ENCODE measurements around the gene HOTAIR.

HOTAIR gene

DNA sequence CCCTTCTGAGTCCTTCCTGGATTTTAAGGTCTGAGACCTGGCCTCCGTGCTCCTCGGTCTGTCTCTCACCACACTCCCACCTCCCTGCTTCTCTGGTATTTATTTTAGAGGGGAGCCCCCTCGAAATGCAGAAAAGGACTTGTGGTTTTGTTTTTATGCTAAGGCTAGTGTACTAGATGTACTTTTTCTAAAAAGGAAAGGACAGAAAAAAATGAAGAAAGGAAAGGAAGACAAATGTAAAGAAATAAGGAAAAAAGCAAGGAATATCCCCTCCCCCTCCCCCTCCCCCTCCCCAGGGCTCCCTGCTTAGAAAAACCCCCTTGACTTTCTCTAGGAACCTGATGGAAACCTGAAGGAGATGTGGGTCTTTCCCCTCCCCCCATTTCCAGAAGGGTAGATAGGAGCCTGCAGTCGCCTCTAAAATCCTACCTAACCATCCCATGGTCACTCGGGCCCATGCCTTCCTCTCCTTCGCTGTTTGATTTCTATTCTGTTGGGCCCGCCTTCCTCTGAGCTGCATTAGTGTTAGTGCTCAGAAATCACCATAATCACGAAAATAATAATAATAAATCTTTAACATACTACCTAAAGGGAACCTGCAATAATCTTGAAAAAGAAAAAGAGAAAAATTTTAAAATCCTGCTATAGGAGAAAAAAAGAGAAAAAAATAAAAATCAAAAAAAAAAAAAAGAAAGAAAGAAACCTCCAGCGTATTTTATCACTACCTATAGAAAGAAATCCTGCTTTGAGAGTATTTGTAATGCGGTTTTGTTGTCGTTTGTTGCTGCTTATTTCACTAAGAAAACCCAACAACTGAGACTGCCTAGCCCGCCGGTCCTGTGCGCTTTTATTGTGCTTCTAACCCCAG lies 37.1 kb upstream of the HOTAIR start:
- no peak for DNase-seq (ENCODE audit: low spot score)

DNA sequence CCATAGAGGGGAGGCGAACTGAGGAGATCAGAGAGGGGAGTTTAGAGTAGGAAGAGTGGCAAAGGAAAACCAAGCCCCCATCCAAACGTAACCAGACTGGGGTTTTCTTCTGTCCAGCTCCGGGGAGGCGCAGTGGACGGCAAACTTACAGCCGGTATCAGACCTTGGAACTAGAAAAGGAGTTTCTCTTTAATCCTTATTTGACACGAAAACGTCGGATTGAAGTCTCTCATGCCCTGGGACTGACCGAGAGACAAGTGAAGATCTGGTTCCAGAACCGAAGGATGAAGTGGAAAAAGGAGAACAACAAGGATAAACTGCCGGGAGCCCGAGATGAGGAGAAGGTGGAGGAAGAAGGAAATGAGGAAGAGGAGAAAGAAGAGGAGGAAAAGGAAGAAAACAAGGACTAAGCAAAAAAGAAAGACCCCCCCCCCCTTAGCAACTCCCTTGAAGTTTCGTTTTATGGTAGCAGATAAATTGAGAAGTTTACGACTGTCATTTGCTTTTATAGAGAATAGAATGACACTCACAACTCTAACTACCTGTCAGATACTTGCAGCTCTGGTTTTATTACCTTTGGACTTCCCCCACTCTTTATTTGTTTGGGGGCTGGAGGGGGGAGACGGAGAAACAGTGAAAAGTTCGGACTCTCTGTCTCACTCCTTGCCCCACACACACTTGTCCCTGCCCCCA lies 36.4 kb upstream of the HOTAIR start:
- DNase-seq (ENCODE audit: low spot score) = no peak

DNA sequence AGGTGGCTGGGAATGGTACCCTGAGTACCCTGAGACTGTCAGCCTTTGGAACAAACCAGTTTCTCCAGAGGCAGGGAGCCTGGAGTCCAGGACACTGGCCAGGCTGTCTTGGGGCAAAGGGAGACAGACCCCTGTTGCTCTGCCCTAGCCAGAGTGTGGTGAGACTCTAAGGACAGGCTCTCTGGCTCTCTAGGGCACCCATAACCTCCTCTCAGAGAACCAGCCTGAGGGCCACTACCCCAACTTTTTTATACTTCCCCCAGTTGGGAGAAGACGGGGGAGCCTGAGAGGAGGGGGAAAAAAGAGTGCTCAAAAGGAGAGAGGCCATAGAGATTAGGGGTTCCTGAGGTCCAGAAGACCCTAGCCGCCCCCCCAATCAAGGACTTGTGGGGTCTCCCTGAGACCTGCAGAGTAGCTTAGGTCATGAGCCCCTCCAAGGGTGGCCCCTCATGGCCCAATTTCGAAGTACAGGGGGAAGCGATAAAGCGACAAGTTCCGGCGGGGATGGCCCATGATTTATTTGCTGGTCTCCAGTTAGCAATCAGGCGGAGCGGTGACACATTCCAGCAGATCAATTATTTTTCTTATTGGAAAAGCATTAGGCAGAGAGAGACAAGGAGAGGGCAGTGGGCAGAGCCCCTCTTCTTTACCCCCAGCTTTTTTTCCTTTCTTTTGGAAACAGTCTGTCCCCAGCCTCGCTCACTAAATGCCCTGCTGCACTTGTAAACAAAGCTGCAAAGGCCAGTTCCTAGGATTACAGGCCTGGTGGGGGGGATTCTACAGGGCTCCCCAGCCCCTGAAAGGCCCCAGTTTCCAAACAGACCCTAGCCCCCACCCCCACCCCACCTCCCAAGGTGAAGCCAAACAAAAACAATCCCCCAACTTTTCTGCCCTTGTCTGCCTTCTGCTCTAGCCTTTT lies 35.6 kb upstream of the HOTAIR start:
- DNase-seq (ENCODE audit: low spot score) = no peak

DNA sequence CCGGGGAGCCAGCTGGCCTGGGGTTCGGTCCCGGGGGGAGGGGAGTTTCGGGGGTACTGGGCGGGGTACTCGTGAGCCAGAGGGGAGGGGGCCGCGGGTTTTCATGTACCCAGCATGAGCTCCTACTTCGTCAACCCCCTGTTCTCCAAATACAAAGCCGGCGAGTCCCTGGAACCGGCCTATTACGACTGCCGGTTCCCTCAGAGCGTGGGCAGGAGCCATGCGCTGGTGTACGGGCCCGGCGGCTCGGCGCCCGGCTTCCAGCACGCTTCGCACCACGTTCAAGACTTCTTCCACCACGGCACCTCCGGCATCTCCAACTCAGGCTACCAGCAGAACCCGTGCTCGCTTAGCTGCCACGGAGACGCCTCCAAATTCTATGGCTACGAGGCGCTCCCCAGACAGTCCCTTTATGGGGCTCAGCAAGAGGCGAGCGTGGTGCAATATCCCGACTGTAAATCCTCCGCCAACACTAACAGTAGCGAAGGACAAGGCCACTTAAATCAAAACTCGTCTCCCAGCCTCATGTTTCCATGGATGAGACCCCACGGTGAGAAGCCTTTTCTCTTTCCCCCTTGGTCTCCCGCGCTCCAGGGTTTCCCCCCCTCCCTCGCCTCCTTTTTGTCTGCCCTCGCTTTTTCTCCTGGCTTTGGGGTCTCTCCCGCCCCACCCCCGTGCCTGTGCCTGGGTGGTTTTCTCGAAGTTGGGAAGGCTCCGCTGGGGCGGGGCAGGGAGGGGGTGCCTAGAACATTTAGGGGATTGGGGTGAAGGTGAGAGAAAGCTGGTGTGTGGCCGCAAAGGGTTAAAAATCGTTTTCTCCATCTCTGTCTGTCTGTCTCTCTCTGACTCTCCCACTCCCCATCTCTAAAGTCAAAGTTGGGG lies 34.7 kb upstream of the HOTAIR start:
- no peak for DNase-seq (ENCODE audit: low spot score)

DNA sequence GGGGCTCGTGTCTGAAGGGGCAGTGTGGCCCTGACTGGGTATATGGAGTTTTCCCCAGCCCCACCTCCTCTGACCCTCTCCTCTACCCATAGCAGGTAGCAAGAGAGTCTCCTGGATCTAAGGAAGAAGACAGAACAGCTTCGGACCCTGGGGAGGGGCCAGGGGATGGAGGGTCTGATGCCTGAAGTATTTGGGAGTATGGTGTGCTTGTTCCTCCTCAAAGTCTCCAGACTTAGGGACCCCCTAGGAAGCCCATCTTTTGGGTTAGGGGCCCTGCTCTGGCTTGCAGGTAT lies 33.5 kb upstream of the HOTAIR start:
- no peak for DNase-seq (ENCODE audit: low spot score)

DNA sequence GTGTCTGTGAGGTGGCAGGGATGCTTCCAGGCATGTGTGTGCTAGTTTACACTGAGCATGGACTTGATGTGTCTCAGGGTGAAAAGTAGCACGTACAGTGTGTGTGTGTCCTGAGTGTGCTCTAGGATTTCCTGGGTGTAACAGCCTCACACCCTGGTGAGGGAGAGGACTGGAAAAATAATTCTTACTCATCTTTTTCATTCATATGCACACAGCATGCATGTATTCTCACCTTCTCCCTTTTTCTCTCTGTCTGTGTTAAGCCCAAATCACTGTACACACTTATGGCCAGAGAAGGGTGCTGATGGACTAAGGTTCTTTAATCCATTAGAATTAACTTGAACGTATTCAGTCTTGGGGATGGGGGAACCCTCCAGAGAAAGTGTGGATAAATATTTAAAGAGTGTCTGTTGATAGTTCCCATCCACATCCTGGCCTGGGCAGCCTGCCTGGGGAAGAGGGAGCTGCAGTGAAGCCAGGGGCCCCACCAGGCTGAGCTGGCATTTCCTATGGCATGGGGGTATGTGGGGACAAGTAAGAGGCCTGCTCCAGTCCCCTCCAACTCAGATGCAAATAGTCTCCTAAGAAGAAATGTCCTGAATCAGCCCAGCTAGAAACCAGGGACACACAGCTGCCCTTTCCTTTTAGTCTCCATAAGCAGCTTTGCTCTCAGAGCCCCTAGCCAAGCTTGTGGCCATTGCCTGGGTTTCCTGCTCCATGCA lies 32.9 kb upstream of the HOTAIR start:
- no peak for DNase-seq (ENCODE audit: low spot score)

DNA sequence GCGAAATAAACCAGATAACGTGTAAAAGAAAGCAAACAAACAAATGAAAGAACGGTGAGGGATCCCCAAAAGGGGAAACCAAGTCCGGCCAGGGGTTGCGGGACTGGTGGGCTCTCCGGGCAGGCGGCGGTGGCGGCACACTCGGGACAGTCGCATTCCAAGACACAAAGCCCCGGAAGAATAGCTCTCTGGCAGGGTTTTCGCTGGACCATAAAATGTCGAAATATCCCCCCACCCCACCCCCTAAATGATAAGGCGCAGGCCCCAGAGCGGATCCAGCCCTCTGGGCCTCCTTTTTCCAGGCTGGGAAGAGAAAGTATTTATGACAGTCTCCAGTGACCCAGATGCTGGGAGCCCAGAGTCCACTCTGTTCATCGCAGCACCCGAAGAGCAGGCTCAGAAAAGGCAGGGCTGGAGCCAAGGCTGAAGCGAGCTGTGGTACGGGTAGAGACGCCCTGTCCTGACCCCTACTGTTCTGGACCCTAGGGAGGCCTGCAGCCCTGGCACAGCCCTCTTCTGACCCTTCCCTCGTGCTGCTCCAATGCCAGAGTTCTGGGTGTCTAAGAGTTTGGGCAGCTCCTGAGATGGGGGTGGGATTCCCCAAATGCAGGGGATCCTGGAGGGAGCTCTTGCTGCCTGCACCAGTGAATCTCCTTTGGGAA lies 31.9 kb upstream of the HOTAIR start:
- DNase-seq (ENCODE audit: low spot score) = no peak

DNA sequence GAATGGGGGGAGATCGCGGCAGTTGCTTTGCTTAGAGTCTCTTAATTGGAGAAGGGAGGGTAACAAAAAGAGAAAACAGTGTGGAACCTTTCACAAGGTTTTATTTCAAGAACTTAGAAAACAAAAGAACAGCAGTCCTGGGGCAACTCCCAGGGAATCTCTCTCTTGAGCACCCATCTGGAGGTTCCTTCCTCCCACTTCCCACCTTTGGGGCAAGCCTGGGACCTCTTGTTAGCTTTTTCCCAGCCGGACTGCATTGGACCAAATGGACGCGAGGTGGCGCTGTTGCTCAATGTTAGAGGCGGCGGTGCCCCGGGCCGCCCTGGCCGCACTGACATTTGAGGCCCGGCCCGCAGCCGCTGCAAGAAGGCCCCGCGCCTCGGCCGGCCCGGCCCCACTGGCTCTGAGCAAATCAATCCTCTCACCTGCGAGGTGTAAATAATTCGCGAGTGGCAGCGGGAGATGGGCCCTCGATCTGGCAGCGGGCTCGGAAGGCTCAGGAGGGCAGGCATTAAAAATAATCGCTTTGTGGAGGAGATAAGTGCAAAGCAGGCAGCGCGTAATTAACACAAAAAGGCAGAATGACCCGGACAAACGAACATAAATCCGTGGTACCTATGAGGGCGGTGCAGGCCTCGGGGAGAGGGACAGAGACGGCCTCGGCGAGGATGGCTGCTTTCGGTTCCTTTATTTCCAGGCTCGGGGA lies 31.3 kb upstream of the HOTAIR start:
- DNase-seq (ENCODE audit: low spot score) = peak; percentile 89

DNA sequence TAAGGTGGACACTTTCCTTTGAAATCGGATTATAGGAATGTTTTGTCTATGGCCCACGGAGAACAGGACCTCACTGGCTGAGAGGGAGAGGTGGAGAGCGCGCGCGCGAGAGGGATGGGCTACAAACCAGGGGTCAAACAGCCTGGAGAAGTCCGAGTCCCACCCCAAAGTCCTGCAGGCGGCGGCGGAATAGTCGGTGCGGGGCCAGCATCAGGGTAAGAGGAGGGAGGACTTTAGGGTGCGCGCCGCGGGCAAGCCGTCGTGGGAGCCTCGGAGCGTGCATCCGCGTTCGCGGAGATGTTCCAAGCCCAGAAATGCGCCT lies 30.7 kb upstream of the HOTAIR start:
- no peak for DNase-seq (ENCODE audit: low spot score)

DNA sequence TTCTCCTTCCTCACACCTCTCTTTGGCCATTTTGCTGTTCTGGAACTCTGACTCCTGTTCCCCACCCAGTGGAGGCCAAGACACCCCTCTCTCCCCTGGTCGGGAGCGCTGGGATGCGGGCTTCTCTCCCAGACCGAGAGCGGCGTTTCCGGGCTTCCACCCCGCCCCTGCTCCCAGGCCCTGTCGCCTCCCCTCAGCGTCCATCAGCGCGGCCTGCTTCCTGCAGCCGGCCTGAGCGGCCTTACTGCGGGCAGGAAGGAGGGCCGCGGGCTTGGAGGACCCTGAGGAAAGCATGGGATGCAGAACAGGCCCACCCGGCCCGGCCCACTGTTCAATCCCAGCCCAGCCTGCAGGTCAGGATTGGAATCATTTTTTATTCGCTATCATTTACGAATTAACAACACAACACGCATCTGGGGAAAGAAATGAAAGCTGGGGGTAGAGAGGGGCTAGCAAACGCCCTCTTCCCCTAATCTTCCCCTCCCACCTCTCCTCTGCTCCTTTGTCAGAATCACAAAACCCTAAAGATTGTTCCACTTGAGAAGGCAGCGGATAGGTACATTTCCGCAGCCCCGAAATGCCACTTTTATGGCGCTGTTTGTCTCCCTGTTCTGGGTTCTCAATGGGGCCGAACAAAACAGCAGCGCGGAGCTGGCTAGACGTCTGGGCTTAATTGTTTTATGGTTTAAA lies 30.2 kb upstream of the HOTAIR start:
- DNase-seq (ENCODE audit: low spot score) = no peak

DNA sequence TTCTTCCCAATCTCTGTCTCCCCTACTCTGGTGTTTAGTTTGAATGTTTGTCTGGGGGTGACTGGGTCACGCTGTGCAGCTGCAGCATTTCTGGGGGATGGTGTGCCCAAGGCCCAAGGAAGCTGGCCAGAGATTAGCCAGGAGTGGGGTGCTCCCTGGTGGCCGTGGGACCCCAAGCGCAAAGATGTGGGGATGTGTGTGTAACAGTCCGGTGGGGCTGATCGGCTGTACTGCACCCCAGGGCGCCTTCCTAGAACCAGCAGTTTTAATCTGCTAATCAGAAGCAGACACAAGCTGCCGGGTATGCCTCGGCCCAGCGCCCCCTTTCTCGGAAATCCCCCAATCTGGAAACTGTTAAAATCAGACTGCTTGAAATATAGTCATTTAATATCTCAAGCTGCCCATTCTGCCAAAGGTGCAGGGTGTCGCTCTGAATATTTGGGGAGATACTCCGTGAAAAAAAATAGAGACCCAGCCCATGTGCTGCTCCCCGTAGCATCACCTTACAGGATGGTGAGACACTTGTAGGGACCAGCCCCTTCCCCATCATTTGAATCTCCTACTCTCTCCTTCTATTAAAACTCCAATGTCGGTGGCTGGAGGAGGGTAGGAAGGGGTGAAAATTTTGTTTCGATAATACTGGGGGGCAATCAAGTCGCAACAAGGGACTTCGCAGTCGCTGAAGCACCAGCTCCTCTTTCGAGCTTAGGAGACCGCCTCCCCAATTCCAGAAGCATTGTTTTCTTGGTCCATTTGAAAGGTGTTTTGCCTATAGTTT lies 29.5 kb upstream of the HOTAIR start:
- DNase-seq (ENCODE audit: low spot score) = no peak

DNA sequence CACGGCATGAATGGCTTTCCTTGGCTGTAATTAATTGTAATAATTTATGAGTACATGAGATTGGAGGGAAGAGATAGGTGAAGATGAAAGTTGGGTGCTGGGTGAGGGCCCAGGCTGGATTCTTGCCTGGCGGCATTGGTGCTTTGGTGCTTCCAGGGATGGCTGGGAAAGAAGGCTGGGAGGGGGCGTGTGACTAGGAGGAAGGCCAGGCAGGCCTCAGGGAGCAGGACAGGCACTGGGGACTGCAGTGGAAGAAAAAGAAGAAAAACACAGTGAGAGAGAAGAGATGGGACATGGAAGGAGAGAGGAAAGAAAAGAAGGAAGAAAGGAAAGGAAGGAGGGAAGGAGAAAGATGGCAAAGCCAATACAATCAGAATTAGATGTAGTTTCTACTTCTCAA lies 28.9 kb upstream of the HOTAIR start:
- DNase-seq (ENCODE audit: low spot score) = no peak

DNA sequence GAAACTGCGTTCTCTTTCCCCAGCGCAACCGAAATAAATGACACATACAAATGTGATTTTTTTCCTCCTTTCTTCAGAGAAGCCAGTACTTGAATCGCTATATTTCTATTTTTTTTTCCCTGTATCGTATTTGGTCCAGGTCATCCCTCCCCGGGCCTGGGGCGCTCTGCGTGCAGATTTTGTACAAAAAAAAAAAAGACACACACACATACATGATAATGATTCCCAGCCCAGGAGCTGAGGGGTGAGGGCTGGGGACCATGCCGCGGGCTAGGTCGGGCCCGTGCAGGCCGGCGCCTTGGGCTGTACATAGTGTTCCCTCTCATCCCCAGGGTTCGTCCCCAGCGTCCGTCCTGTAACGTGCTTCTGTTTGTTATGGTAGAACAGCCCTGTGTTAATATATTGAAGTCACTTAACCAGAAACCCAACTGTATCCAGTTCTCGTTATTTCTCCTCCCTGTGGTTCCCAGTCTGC lies 28.2 kb upstream of the HOTAIR start:
- no peak for DNase-seq (ENCODE audit: low spot score)

DNA sequence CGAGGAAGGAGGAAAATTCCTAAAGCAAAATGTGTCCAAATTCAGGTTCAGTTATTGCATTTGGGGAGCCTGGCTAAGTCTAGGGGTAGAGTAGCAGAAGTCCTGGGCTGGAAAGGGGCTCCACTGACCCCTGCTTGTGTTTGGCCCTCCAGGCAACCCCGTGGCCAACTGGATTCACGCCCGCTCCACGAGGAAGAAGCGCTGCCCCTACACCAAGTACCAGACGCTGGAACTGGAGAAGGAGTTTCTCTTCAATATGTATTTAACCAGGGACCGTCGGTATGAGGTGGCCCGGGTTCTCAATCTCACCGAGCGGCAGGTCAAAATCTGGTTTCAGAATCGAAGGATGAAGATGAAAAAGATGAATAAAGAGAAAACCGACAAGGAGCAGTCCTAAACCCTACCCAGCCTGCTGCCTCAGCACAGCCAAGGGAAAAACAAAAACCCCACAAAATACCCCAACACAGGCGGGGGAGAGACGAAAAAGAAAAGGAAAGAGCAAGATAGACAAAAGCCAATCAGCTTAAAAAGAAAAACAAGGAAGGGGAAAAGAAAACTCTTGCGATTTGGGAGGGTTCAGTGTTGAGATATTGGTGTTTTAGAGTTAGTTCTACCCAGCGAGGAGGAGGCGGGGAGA lies 27.6 kb upstream of the HOTAIR start:
- DNase-seq (ENCODE audit: low spot score) = no peak

DNA sequence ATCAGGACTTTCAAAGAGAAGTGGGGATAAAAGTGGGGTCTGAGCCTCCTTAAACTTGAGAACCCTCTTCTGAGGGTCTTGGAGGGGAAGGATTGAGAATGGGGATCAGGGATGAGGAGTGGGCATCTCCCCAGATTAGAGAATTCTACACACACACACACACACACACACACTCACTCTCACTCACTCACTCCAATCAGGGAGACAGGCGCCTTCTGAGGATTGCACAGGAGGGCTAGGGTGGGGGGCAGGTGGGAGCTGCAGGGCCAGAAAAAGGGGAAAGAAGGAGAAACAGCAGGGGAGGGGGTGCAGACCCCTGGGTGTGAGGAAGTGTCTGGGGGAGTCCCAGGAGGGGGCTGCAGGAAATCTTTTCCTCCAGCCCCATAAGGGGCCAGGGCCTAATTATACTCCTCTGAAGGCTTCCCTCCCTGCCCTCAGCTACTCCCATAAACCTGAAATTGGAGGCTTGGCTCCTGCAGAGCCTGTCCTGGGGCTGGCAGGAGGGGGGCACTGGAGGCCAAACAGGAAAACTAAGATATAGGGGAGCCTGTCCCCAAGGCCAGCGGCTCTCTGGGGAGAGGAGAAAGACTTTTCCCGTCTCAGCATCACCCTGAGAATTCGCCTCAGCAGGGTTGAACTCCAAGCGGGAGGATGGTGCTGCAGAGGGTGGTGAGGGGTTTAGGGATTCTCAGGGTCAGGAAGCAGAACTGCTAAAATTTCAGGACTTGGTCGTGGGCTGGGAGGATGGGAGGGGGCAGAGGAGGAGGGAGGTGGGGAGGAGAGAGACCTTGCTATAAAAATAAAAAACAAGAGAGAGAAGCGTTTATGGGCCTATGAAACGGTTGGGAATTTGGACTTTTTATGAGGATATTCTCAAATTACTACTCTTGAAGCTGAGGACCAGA lies 26.8 kb upstream of the HOTAIR start:
- no peak for DNase-seq (ENCODE audit: low spot score)

DNA sequence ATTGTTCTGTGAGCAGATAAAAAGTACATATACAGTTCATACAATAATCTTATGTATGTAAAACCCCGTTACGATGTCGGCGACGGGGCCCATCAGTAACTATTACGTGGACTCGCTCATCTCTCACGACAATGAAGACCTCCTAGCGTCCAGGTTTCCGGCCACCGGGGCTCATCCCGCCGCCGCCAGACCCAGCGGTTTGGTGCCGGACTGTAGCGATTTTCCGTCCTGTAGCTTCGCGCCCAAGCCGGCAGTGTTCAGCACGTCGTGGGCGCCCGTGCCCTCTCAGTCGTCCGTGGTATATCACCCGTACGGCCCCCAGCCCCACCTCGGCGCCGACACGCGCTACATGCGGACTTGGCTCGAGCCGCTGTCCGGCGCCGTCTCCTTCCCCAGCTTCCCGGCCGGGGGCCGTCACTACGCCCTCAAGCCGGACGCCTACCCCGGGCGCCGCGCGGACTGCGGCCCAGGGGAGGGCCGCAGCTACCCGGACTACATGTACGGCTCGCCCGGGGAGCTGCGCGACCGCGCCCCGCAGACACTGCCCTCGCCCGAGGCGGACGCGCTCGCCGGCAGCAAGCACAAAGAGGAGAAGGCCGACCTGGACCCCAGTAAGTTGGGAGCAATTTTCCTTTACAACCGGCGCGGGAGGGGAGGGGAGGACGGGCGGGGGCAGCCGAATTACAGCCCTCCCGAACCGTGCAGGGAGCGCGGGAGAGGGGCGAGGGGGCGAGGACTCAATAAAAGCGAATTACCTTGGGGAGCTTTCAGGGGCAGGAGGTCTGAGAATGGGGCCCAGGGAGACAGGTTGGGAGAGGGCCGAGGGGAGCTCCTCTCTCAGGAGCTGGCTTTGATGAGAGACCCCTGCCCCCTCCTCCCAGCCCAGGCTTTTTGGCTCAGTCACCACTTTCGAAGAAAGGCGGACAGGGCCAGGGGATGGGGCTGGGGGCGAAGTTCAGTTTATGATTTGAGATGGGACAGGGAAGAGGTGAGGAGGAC lies 25.7 kb upstream of the HOTAIR start, which contains the start of gene HOXC9:
Gene HOXC9 (plus strand): TSS at position 46 of the 999 bp plus-strand sequence. CDS start 28 bp downstream, at position 74.
- no peak for DNase-seq (ENCODE audit: low spot score)

All from hepatic stellate cell (primary cell).